H9 (cell line): ENCODE data around the gene OR10V1. TPM values are rescaled to one million over a fixed set of nuclear protein-coding genes. Genes with fewer than 3 reads are reported as not detected.

ENCODE experiments used
- DNase-seq: peaks from one replicate; pipeline ENCODE4 v3.0.0-alpha.2; 2017
- H2AFZ ChIP-seq: one replicate; pipeline ENCODE4 v1.6.1; 2013; ENCODE audit warnings: mild to moderate bottlenecking, low read length, control low read depth, moderate library complexity
- H2AK5ac ChIP-seq: 2 replicates; pipeline ENCODE4 v1.6.1; 2013; ENCODE audit warnings: low read length, control low read depth, mixed read lengths; ENCODE audit not compliant: insufficient read length
- H2BK120ac ChIP-seq: one replicate; pipeline ENCODE4 v1.6.1; 2013; ENCODE audit warnings: low read depth, mild to moderate bottlenecking, low read length, control low read depth, inconsistent platforms; ENCODE audit not compliant: poor library complexity, severe bottlenecking
- H2BK12ac ChIP-seq: 2 replicates; pipeline ENCODE4 v1.6.1; 2013; ENCODE audit warnings: low read length, control low read depth, mixed read lengths, low read depth; ENCODE audit not compliant: insufficient read length
- H2BK15ac ChIP-seq: 2 replicates; pipeline ENCODE4 v1.6.1; 2013; ENCODE audit warnings: low read depth, low read length, control low read depth
- H2BK20ac ChIP-seq: one replicate; pipeline ENCODE4 v1.6.1; 2013; ENCODE audit warnings: low read depth, mild to moderate bottlenecking, low read length, control low read depth, inconsistent platforms; ENCODE audit not compliant: poor library complexity, severe bottlenecking
- H2BK5ac ChIP-seq: 2 replicates; pipeline ENCODE4 v1.6.1; 2013; ENCODE audit warnings: low read length, control low read depth, mixed read lengths; ENCODE audit not compliant: insufficient read length
- H3K14ac ChIP-seq: 2 replicates; pipeline ENCODE4 v1.6.1; 2013; ENCODE audit warnings: low read length, control low read depth; ENCODE audit not compliant: insufficient read depth
- H3K18ac ChIP-seq: 2 replicates; pipeline ENCODE4 v1.6.1; 2013; ENCODE audit warnings: low read depth, mild to moderate bottlenecking, mixed read lengths, low read length, control low read depth; ENCODE audit not compliant: insufficient read length
- H3K23ac ChIP-seq: 2 replicates; pipeline ENCODE4 v1.6.1; 2013; ENCODE audit warnings: low read length, control low read depth, mixed read lengths, low read depth; ENCODE audit not compliant: insufficient read length
- H3K23me2 ChIP-seq: 2 replicates; pipeline ENCODE4 v1.6.1; 2013; ENCODE audit warnings: low read depth, mild to moderate bottlenecking, mixed read lengths, low read length, control low read depth; ENCODE audit not compliant: insufficient read length, poor library complexity, severe bottlenecking
- H3K27ac ChIP-seq: 2 replicates; pipeline ENCODE4 v1.5.1; 2013; ENCODE audit warnings: low read length, control low read depth, mixed read lengths, low read depth; ENCODE audit not compliant: insufficient read length
- H3K27me3 ChIP-seq: 2 replicates; pipeline ENCODE4 v1.6.1; 2013; ENCODE audit warnings: low read length, control low read depth, inconsistent platforms; ENCODE audit not compliant: insufficient read depth
- H3K4ac ChIP-seq: 2 replicates; pipeline ENCODE4 v1.6.1; 2013; ENCODE audit warnings: low read depth, mild to moderate bottlenecking, control low read depth, inconsistent platforms, low read length, moderate library complexity
- H3K4me1 ChIP-seq: 2 replicates; pipeline ENCODE4 v1.6.1; 2013; ENCODE audit warnings: low read length, control low read depth, inconsistent platforms; ENCODE audit not compliant: insufficient read depth
- H3K4me2 ChIP-seq: 2 replicates; pipeline ENCODE4 v1.6.1; 2013; ENCODE audit warnings: low read length, control low read depth, mixed read lengths; ENCODE audit not compliant: insufficient read length, insufficient read depth
- H3K56ac ChIP-seq: 2 replicates; pipeline ENCODE4 v1.6.1; 2013; ENCODE audit warnings: low read depth, mild to moderate bottlenecking, mixed read lengths, low read length, control low read depth; ENCODE audit not compliant: insufficient read length
- H3K79me1 ChIP-seq: 2 replicates; pipeline ENCODE4 v1.6.1; 2013; ENCODE audit warnings: low read depth, mild to moderate bottlenecking, moderate library complexity, low read length, control low read depth, inconsistent platforms; ENCODE audit not compliant: insufficient read depth, poor library complexity, severe bottlenecking
- H3K79me2 ChIP-seq: 2 replicates; pipeline ENCODE4 v1.6.1; 2013; ENCODE audit warnings: low read length, control low read depth, inconsistent platforms; ENCODE audit not compliant: insufficient read depth
- H3K9ac ChIP-seq: 2 replicates; pipeline ENCODE4 v1.6.1; 2013; ENCODE audit warnings: low read length, control low read depth, mixed read lengths; ENCODE audit not compliant: insufficient read length; ENCODE audit errors: extremely low read depth
- H3K9me3 ChIP-seq: one replicate; pipeline ENCODE4 v1.6.1; 2013; ENCODE audit warnings: low read depth, low read length, inconsistent platforms; ENCODE audit not compliant: control insufficient read depth
- H3T11ph ChIP-seq: one replicate; pipeline ENCODE4 v1.6.1; 2013; ENCODE audit warnings: mild to moderate bottlenecking, low read length, control low read depth, inconsistent platforms
- H4K20me1 ChIP-seq: one replicate; pipeline ENCODE4 v1.6.1; 2013; ENCODE audit not compliant: control insufficient read depth, insufficient read length, insufficient read depth
- H4K5ac ChIP-seq: 2 replicates; pipeline ENCODE4 v1.6.1; 2013; ENCODE audit warnings: low read depth, mild to moderate bottlenecking, mixed read lengths, low read length, control low read depth; ENCODE audit not compliant: insufficient read length
- H4K8ac ChIP-seq: replicated peaks from 2 replicates; pipeline ENCODE4 v1.6.1; 2013; ENCODE audit warnings: low read length, control low read depth, mixed read lengths, low read depth; ENCODE audit not compliant: insufficient read length
- H4K91ac ChIP-seq: 2 replicates; pipeline ENCODE4 v1.6.1; 2013; ENCODE audit warnings: low read depth, mild to moderate bottlenecking, moderate library complexity, mixed read lengths, low read length, control low read depth; ENCODE audit not compliant: insufficient read length
- H3K27ac Mint-ChIP-seq, 3 experiments: 2 replicates in 2 of 3; 3 replicates in 1 of 3; pipeline ENCODE4 v1.8.0; 2020 to 2021; ENCODE audit warnings: mixed read lengths in 3 of 3, mild to moderate bottlenecking in 1 of 3, moderate library complexity in 1 of 3
- H3K27me3 Mint-ChIP-seq: 2 replicates; pipeline ENCODE4 v1.8.0; 2021; ENCODE audit warnings: low read depth, mild to moderate bottlenecking, moderate library complexity, mixed read lengths
- H3K36me3 Mint-ChIP-seq, 3 experiments: 2 replicates in 2 of 3; 3 replicates in 1 of 3; pipeline ENCODE4 v1.8.0; 2020 to 2021; ENCODE audit warnings: low read depth in 3 of 3, mixed read lengths in 3 of 3; ENCODE audit not compliant: insufficient read depth in 1 of 3
- H3K4me1 Mint-ChIP-seq, 2 experiments: 2 replicates each; pipeline ENCODE4 v1.8.0; 2020; ENCODE audit warnings: mixed read lengths in 2 of 2
- H3K4me3 Mint-ChIP-seq, 2 experiments: 2 replicates in 1 of 2; 3 replicates in 1 of 2; pipeline ENCODE4 v1.8.0; 2020 to 2021; ENCODE audit warnings: mild to moderate bottlenecking in 2 of 2, mixed read lengths in 2 of 2, moderate library complexity in 1 of 2
- H3K9me3 Mint-ChIP-seq, 2 experiments: 2 replicates in 1 of 2; 3 replicates in 1 of 2; pipeline ENCODE4 v1.8.0; 2020; ENCODE audit warnings: mild to moderate bottlenecking in 2 of 2, mixed read lengths in 2 of 2, moderate library complexity in 1 of 2
- WGBS: extraction: QIAGEN DNeasy Blood & Tissue Kit; methylation state at CpG from one replicate; pipeline ENCODE4 v1.1.7; 2013; ENCODE audit warnings: missing lambda C conversion rate, low lambda C conversion rate, mixed read lengths; ENCODE audit not compliant: insufficient read length; ENCODE audit errors: extremely low coverage; 5-methylcytosine and 5-hydroxymethylcytosine counted together
- total RNA-seq: library from RNA; stranded (reverse); gene quantifications from 2 replicates; pipeline ENCODE4 v1.2.1, GENCODE V29; 2021
- TF ChIP-seq, protein P1 (sequence below): fragments of 200-600 bp; sonication (generic); conservative IDR thresholded peaks from 3 replicates; pipeline ENCODE4 v1.8.0; 2021; ENCODE audit warnings: antibody characterized with exemption, mild to moderate bottlenecking

Gene OR10V1
- total RNA-seq, 1 experiment from 2014 or later: not detected

GRCh38 chr11:59760771-59761170 is 47.1 kb upstream of the OR10V1 start:
- H3K9me3 ChIP-seq: no peaks in the 10 kb centered on the region
- no peak overlapping the region for H2BK20ac ChIP-seq
- Mint-ChIP-seq H3K36me3 (peaks cover 5 to 13% (median 7%) of the 10 kb centered on the region in 3 experiments; a peak in 6 of 7 replicates), H3K4me1 (peaks cover 28 to 35% of the 10 kb centered on the region in 2 experiments), H3K27me3 (peaks cover 4% of the 10 kb centered on the region), H3K9me3 (no peaks in the 10 kb centered on the region), H3K4me3 (no peak overlapping the region), H3K27ac (no peak overlapping the region)
- TF ChIP-seq, protein P1, sequence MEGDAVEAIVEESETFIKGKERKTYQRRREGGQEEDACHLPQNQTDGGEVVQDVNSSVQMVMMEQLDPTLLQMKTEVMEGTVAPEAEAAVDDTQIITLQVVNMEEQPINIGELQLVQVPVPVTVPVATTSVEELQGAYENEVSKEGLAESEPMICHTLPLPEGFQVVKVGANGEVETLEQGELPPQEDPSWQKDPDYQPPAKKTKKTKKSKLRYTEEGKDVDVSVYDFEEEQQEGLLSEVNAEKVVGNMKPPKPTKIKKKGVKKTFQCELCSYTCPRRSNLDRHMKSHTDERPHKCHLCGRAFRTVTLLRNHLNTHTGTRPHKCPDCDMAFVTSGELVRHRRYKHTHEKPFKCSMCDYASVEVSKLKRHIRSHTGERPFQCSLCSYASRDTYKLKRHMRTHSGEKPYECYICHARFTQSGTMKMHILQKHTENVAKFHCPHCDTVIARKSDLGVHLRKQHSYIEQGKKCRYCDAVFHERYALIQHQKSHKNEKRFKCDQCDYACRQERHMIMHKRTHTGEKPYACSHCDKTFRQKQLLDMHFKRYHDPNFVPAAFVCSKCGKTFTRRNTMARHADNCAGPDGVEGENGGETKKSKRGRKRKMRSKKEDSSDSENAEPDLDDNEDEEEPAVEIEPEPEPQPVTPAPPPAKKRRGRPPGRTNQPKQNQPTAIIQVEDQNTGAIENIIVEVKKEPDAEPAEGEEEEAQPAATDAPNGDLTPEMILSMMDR: no peak
- H3K4me2 ChIP-seq: no peak overlapping the region
- no peak overlapping the region for H2BK5ac ChIP-seq
- H3K18ac ChIP-seq: no peak overlapping the region
- no peak overlapping the region for H4K5ac ChIP-seq
- no peak overlapping the region for H3K27ac ChIP-seq
- peaks cover 17% of the 10 kb centered on the region for H3K79me1 ChIP-seq
- H2AK5ac ChIP-seq: no peak overlapping the region
- 0 out of 2 replicates have a peak, but pooled peaks cover 4% of the 10 kb centered on the region for H3K4me1 ChIP-seq
- H3K23ac ChIP-seq: no peak overlapping the region
- H2BK15ac ChIP-seq: no peak overlapping the region
- no peak overlapping the region for H3K14ac ChIP-seq
- H3T11ph ChIP-seq: no peak overlapping the region
- H3K56ac ChIP-seq: no peak overlapping the region
- H2AFZ ChIP-seq: no peak overlapping the region
- peaks cover 33% of the 10 kb centered on the region; the same call in 1 of the 2 replicates for H3K79me2 ChIP-seq
- no peak overlapping the region for H4K8ac ChIP-seq
- H4K20me1 ChIP-seq: no peaks in the 10 kb centered on the region
- no peak overlapping the region for H4K91ac ChIP-seq
- no peak overlapping the region for H3K9ac ChIP-seq
- no peak overlapping the region for H2BK12ac ChIP-seq
- no peak overlapping the region for H2BK120ac ChIP-seq
- DNase-seq: no peak
- no peak overlapping the region for H3K4ac ChIP-seq
- WGBS: no CpG with 5 or more reads among the region's 4 CpGs
- H3K23me2 ChIP-seq: peaks cover 5% of the 10 kb centered on the region
- no peaks in the 10 kb centered on the region for H3K27me3 ChIP-seq
